DND-41 (cell line): Measurements from ENCODE around the gene BBS12.

Experiments
- ATAC-seq: fragments of 200-7000 bp; cut with Tn5 transposase; 3 replicates; pipeline ENCODE4 v1.9.1; 2021; ENCODE audit warnings: low read depth; ENCODE audit not compliant: insufficient read depth
- DNase-seq: peaks from one replicate; pipeline ENCODE4 v3.0.0-alpha.2; 2020
- H2AFZ ChIP-seq: 2 replicates; pipeline ENCODE4 v1.6.0; 2012; ENCODE audit warnings: low read depth, low read length
- H3K27ac ChIP-seq: 2 replicates; pipeline ENCODE4 v1.5.1; 2012; ENCODE audit warnings: low read length, inconsistent platforms
- H3K27me3 ChIP-seq: fragments of 200-600 bp; sonication (generic); 2 replicates; pipeline ENCODE4 v1.6.0; 2012; ENCODE audit warnings: low read length, mild to moderate bottlenecking, inconsistent platforms; ENCODE audit not compliant: insufficient read depth, poor library complexity
- H3K36me3 ChIP-seq: 2 replicates; pipeline ENCODE4 v1.5.1; 2012; ENCODE audit warnings: low read length, inconsistent platforms; ENCODE audit not compliant: insufficient read depth
- H3K4me1 ChIP-seq: 2 replicates; pipeline ENCODE4 v1.5.1; 2012; ENCODE audit warnings: mild to moderate bottlenecking, low read length; ENCODE audit not compliant: insufficient read depth
- H3K4me2 ChIP-seq: 2 replicates; pipeline ENCODE4 v1.6.0; 2012; ENCODE audit warnings: mild to moderate bottlenecking, moderate library complexity, low read length, inconsistent platforms; ENCODE audit not compliant: insufficient read depth
- H3K4me3 ChIP-seq, 2 experiments: fragments of 200-600 bp in 1 of 2; shearing (Covaris generic) in 1 of 2; 2 replicates each; pipeline ENCODE4 v1.5.1; 2012 to 2016; ENCODE audit warnings: inconsistent platforms in 2 of 2, low read length in 2 of 2, mild to moderate bottlenecking in 2 of 2, low read depth in 1 of 2, moderate library complexity in 1 of 2
- H3K79me2 ChIP-seq: 2 replicates; pipeline ENCODE4 v1.6.0; 2012; ENCODE audit warnings: low read length, inconsistent platforms; ENCODE audit not compliant: insufficient read depth
- H3K9ac ChIP-seq: 2 replicates; pipeline ENCODE4 v1.6.0; 2012; ENCODE audit warnings: low read depth, mild to moderate bottlenecking, inconsistent platforms, low read length, moderate library complexity
- H3K9me3 ChIP-seq: 2 replicates; pipeline ENCODE4 v1.5.1; 2012; ENCODE audit warnings: low read length, moderate library complexity, mild to moderate bottlenecking, inconsistent platforms; ENCODE audit not compliant: insufficient read depth, severe bottlenecking
- H4K20me1 ChIP-seq: 2 replicates; pipeline ENCODE4 v1.6.0; 2012; ENCODE audit warnings: low read length; ENCODE audit not compliant: insufficient read depth
- CTCF ChIP-seq: IDR thresholded peaks from 2 replicates; pipeline ENCODE4 v1.5.1; 2012; ENCODE audit warnings: borderline replicate concordance, low read length, moderate library complexity, mild to moderate bottlenecking; ENCODE audit not compliant: poor library complexity, severe bottlenecking; ENCODE audit errors: extremely low read depth
- EZH2 ChIP-seq: IDR thresholded peaks from 3 replicates; pipeline ENCODE4 v1.6.1; 2012; ENCODE audit warnings: borderline replicate concordance, low read depth, mild to moderate bottlenecking, moderate library complexity, low read length, inconsistent platforms; ENCODE audit not compliant: severe bottlenecking

The BBS12 gene

GRCh38 chr4:122732329-122733026 is at the start of gene BBS12:
TSS of gene BBS12 (plus strand) at chr4:122732704. CDS start at chr4:122741893, 9,189 bp downstream.
- Histone ChIP-seq H3K27ac (peak within 1 kb of the TSS; percentile 33), H3K36me3 (no peaks in the 10 kb centered on the region), H3K9ac (peak within 1 kb of the TSS; percentile 54), H2AFZ (peak within 1 kb of the TSS; percentile 92), H3K27me3 (no peaks in the 10 kb centered on the region), H3K9me3 (no peaks in the 10 kb centered on the region), H3K4me1 (peaks cover 19% of the 10 kb centered on the region), H3K4me3 (peak within 1 kb of the TSS; percentile 40 to 89), H3K4me2 (peak within 1 kb of the TSS; percentile 97), H3K79me2 (no peaks in the 10 kb centered on the region), H4K20me1 (no peaks in the 10 kb centered on the region)
- ATAC-seq (peak; percentile 95), DNase-seq (peak; percentile 99)
- TF ChIP-seq EZH2 (no peak), CTCF (peak; percentile 56)

- no peak overlapping the region for H3K9ac ChIP-seq
- H3K4me1 ChIP-seq: no peaks in the 10 kb centered on the region
- H3K79me2 ChIP-seq: no peaks in the 10 kb centered on the region
- no peak overlapping the region for H3K4me3 ChIP-seq
- DNase-seq (no peak), ATAC-seq (no peak)
- H3K27ac ChIP-seq: no peak overlapping the region
- H3K4me2 ChIP-seq: no peak overlapping the region
- H3K27me3 ChIP-seq: peaks cover 12% of the 10 kb centered on the region
- H3K36me3 ChIP-seq: no peaks in the 10 kb centered on the region
- no peak overlapping the region for H2AFZ ChIP-seq
- no peaks in the 10 kb centered on the region for H4K20me1 ChIP-seq
- no peak for TF ChIP-seq CTCF
- TF ChIP-seq EZH2: no peak
- no peaks in the 10 kb centered on the region for H3K9me3 ChIP-seq
Observed at GRCh38 chr4:122686691-122687090, 45.8 kb upstream of the BBS12 start.

- no peaks in the 10 kb centered on the region for H3K4me1 ChIP-seq
- no peaks in the 10 kb centered on the region for H3K9me3 ChIP-seq
- no peak overlapping the region for H3K4me2 ChIP-seq
- ATAC-seq: no peak
- no peak for TF ChIP-seq EZH2
- TF ChIP-seq CTCF: no peak
- H3K79me2 ChIP-seq: no peaks in the 10 kb centered on the region
- DNase-seq: no peak
- no peaks in the 10 kb centered on the region for H4K20me1 ChIP-seq
- H3K4me3 ChIP-seq: no peak overlapping the region
- H3K27me3 ChIP-seq: peaks cover 12% of the 10 kb centered on the region
- no peak overlapping the region for H2AFZ ChIP-seq
- H3K9ac ChIP-seq: no peak overlapping the region
- H3K27ac ChIP-seq: no peak overlapping the region
- no peaks in the 10 kb centered on the region for H3K36me3 ChIP-seq
Observed at GRCh38 chr4:122687531-122688061, 44.9 kb upstream of the BBS12 start.
